SJSA1 (cell line): ENCODE results near the gene RNLS. TPM values are rescaled to one million over a fixed set of nuclear protein-coding genes. Genes with fewer than 3 reads are reported as not detected.
"Not testable (repeated sequence)": the region's sequence is repeated elsewhere in the genome, so short reads cannot be mapped to it uniquely, and the experiment has no call there.

Experiments
- DNase-seq, 2 experiments: peaks; one replicate each; pipeline ENCODE4 v3.0.0-alpha.2; 2015 to 2020; ENCODE audit warnings: low spot score in 2 of 2, low read depth in 1 of 2
- H3K27ac ChIP-seq: fragments of 250-450 bp; sonication (Bioruptor Pico); 2 replicates; pipeline ENCODE4 v1.5.1; 2020; ENCODE audit warnings: mild to moderate bottlenecking, moderate library complexity
- H3K27me3 ChIP-seq: fragments of 250-450 bp; sonication (Bioruptor Pico); replicated peaks from 2 replicates; pipeline ENCODE4 v1.5.1; 2020; ENCODE audit warnings: mild to moderate bottlenecking, moderate library complexity
- H3K36me3 ChIP-seq: fragments of 250-450 bp; sonication (Bioruptor Pico); 2 replicates; pipeline ENCODE4 v1.5.1; 2020; ENCODE audit warnings: mild to moderate bottlenecking
- H3K4me1 ChIP-seq: fragments of 250-450 bp; sonication (Bioruptor Pico); replicated peaks from 2 replicates; pipeline ENCODE4 v1.6.1; 2021; ENCODE audit warnings: mild to moderate bottlenecking
- H3K4me3 ChIP-seq: fragments of 250-450 bp; sonication (Bioruptor Pico); 2 replicates; pipeline ENCODE4 v1.5.1; 2020; ENCODE audit warnings: mild to moderate bottlenecking
- H3K9me3 ChIP-seq: fragments of 250-450 bp; sonication (Bioruptor Pico); replicated peaks from 2 replicates; pipeline ENCODE4 v1.5.1; 2020; ENCODE audit warnings: mild to moderate bottlenecking
- total RNA-seq: library from RNA; depleted of rRNA; stranded (reverse); fragments of >200 nt; shearing (Covaris generic); gene quantifications from 2 replicates; pipeline ENCODE4 v1.2.3, GENCODE V29; 2014

Gene RNLS
- total RNA-seq, 1 experiment from 2014 or later: not detected

DNA sequence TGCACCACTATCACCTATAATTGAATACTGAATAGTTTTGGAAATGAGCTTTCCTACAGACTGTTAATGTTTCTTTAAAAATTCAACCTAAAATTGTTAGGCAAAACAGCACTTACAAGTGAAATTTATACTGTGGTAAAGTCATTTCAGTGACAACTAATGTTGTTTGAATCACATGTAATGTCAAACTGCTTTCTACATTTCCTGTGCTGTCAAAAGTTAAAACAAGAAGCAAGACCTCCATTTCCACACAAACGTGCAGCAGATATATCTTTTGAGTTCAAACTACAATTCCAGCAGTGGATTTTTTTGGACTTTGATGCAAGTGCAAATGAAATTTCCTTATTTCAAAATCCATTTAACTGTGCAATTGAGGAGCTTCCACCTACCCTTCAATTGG, 199.8 kb downstream of the RNLS start:
- Histone ChIP-seq H3K36me3 (no peaks in the 10 kb centered on the region), H3K27ac (no peak overlapping the region), H3K4me1 (no peaks in the 10 kb centered on the region), H3K27me3 (no peaks in the 10 kb centered on the region), H3K4me3 (no peak overlapping the region), H3K9me3 (no peaks in the 10 kb centered on the region)
- DNase-seq: no peak

DNA sequence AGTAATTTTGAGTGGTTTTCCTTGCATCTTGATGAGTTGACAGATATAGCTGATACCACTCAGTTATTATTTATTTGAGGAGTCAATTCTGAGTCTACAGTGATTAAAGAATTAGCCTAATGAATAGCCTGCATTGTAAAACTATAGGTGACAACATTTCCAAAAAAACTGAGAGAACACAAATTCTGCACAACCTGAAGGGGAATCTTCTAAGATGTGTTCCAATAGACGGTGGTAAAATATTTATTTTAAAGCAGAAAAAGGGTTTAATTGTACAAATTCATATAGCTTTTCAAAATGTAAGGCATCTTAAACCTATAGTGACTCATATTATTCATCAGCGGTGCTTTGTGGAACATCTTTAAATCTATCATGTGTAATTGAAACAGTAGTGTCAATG, 200.4 kb downstream of the RNLS start:
- Histone ChIP-seq H3K4me1 (no peaks in the 10 kb centered on the region), H3K4me3 (no peak overlapping the region), H3K27ac (no peak overlapping the region), H3K27me3 (no peaks in the 10 kb centered on the region), H3K36me3 (no peaks in the 10 kb centered on the region), H3K9me3 (no peaks in the 10 kb centered on the region)
- no peak for DNase-seq

GRCh38 chr10:88379575-88379974, 203.5 kb downstream of the RNLS start:
- no peaks in the 10 kb centered on the region for H3K9me3 ChIP-seq
- peaks cover 5% of the 10 kb centered on the region for H3K27me3 ChIP-seq
- no peak overlapping the region for H3K27ac ChIP-seq
- H3K4me3 ChIP-seq: no peak overlapping the region
- no peak for DNase-seq
- no peaks in the 10 kb centered on the region for H3K4me1 ChIP-seq
- no peaks in the 10 kb centered on the region for H3K36me3 ChIP-seq

- Histone ChIP-seq H3K4me3 (no peak overlapping the region), H3K36me3 (no peaks in the 10 kb centered on the region), H3K9me3 (no peaks in the 10 kb centered on the region), H3K27ac (no peak overlapping the region), H3K4me1 (no peaks in the 10 kb centered on the region), H3K27me3 (peaks cover 6% of the 10 kb centered on the region)
- DNase-seq: no peak
Observed at GRCh38 chr10:88377510-88377909, 205.6 kb downstream of the RNLS start.

DNA sequence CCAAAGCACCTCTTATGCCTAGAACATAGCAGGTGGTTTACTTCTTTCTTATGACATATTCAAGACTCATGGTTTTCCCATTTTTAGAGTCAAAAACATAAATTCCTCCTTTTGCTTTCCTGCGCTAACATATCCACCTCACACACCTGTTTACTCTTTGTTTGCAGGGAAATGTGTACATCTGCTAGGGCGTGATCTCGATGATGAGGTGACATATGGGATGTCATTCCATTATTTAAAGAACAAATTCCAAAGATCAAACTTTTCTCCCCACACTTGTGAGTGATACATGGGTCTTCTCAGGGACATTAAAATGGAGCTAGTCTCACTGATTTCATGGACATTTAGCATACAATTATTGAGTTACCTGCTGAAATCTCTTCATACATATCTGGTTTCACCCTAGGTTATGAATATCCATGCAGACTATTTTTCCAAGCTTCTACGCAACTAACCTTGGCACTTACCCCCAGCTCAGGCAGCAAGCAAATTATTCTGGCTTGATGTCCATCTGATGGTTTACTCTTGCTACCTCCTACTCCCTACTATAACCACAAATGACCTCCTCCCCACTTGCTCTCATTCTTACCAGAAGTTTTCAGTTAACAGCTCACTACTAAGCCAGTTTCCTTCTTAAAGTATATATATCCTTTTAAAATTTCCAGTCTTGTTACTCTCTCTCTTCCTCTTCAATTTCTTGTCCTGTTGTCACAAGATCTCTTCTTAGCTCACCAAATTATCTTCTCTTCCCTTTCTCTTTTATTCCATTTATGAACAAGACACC, 208.5 kb downstream of the RNLS start:
- no peak overlapping the region for H3K4me3 ChIP-seq
- no peaks in the 10 kb centered on the region for H3K36me3 ChIP-seq
- no peaks in the 10 kb centered on the region for H3K9me3 ChIP-seq
- H3K4me1 ChIP-seq: no peaks in the 10 kb centered on the region
- no peak overlapping the region for H3K27ac ChIP-seq
- no peak for DNase-seq
- H3K27me3 ChIP-seq: peaks cover 6% of the 10 kb centered on the region

DNA sequence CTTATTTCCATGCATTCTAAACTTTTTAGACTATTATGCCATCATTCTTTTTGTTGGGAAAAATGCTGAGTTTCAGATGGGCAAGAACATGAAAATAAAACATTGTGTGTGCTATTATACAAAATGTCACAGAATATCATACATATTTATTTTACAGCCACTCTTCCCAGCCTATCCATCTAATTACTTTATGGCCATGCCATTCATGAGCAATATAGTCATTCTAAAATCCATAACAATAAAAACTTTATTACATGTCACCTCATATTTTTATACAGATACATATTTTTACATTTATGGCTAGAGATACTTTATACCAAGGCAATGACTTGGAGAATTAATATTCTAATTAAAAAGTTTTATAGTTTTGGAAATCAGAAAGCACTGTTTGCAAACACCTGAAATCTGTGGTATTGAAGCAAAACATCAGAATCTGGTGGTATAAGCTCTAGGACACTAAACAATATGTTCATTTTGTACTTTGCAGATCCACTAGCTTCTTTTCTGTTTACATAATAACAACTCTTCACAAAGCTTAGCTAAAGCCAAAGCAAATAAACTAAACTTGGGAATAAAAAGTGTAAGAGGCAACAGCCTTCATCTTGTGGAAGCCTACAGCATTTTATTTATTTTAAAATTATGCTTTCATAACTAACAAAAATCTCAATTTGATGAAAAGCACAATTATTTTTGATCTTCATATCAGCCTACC, 210.1 kb downstream of the RNLS start:
- Histone ChIP-seq H3K27me3 (peaks cover 6% of the 10 kb centered on the region), H3K27ac (no peak overlapping the region), H3K36me3 (no peaks in the 10 kb centered on the region), H3K9me3 (no peaks in the 10 kb centered on the region), H3K4me1 (no peaks in the 10 kb centered on the region), H3K4me3 (no peak overlapping the region)
- DNase-seq: no peak

GRCh38 chr10:88372051-88372715, 210.9 kb downstream of the RNLS start:
- no peaks in the 10 kb centered on the region for H3K9me3 ChIP-seq
- no peak overlapping the region for H3K4me3 ChIP-seq
- no peak overlapping the region for H3K27ac ChIP-seq
- no peaks in the 10 kb centered on the region for H3K36me3 ChIP-seq
- H3K27me3 ChIP-seq: peaks cover 8% of the 10 kb centered on the region
- no peak for DNase-seq
- H3K4me1 ChIP-seq: no peaks in the 10 kb centered on the region

- no peaks in the 10 kb centered on the region for H3K4me1 ChIP-seq
- peaks cover 9% of the 10 kb centered on the region for H3K27me3 ChIP-seq
- no peak overlapping the region for H3K27ac ChIP-seq
- H3K4me3 ChIP-seq: no peak overlapping the region
- no peaks in the 10 kb centered on the region for H3K36me3 ChIP-seq
- no peaks in the 10 kb centered on the region for H3K9me3 ChIP-seq
- DNase-seq: no peak
Observed at GRCh38 chr10:88370713-88371112, 212.4 kb downstream of the RNLS start.

DNA sequence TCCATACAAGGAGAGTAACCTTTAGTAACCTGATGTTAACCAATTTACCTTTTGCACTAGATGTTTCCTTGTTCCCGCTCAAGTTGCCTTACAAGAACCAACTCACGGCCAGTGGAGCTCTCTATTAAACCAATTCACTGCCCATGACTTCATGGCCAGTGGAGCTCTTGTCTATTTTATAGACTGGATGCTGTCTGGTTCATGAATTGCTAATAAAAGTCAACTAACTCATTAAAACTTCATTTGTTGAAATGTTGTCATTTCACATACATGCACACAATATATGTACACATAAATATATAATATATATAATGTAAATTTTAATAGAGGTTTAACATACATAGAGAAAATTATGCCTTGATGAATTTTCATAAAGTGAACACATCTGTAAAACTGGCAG, 216.3 kb downstream of the RNLS start:
- Histone ChIP-seq H3K36me3 (no peaks in the 10 kb centered on the region), H3K9me3 (no peaks in the 10 kb centered on the region), H3K27ac (no peak overlapping the region), H3K4me1 (no peaks in the 10 kb centered on the region), H3K4me3 (no peak overlapping the region), H3K27me3 (0 out of 2 replicates have a peak, but pooled peaks cover 4% of the 10 kb centered on the region)
- DNase-seq: no peak

GRCh38 chr10:88361995-88362807, 220.9 kb downstream of the RNLS start:
- H3K4me3 ChIP-seq: no peak overlapping the region
- no peak for DNase-seq

DNA sequence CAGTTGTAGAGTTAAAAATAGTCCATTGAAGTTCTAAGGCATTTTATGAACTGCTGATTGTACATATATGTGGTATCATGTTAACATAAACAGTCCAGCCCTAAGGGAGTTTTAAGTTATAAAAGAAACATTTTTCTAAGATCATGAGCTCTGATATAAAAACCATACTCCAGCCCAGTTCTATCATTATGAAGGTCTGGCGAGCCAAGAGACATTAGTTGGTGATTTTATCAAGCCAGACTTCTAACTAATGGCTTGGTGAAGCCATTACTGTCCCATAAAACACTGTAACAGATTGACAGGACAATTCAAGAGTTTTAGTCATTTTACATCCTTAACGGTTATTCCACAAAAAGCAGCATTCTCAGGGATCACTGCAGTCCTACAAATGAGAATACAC, 221.6 kb downstream of the RNLS start:
- Histone ChIP-seq H3K27me3 (0 out of 2 replicates have a peak, but pooled peaks cover 2% of the 10 kb centered on the region), H3K27ac (no peak overlapping the region), H3K9me3 (no peaks in the 10 kb centered on the region), H3K4me3 (no peak overlapping the region), H3K36me3 (no peaks in the 10 kb centered on the region), H3K4me1 (no peaks in the 10 kb centered on the region)
- no peak for DNase-seq

More at GRCh38 chr10:88361995-88362807, 220.9 kb downstream of the RNLS start:
- H3K27me3 ChIP-seq: 0 out of 2 replicates have a peak, but pooled peaks cover 4% of the 10 kb centered on the region
- H3K27ac ChIP-seq: no peak overlapping the region
- no peaks in the 10 kb centered on the region for H3K36me3 ChIP-seq
- H3K9me3 ChIP-seq: no peaks in the 10 kb centered on the region
- H3K4me1 ChIP-seq: no peaks in the 10 kb centered on the region

DNA sequence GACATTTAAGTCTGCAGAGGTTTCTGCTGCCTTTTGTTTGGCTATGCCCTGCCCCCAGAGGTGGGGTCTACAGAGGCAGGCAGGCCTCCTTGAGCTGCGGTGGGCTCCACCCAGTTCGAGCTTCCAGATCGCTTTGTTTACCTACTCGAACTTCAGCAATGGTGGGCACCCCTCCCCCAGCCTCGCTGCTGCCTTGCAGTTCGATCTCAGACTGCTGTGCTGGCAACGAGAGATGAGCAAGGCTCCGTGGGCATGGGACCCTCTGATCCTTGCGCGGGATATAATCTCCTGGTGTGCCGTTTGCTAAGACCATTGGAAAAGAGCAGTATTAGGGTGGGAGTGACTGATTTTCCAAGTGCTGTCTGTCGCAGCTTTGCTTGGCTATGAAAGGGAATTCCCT, 227.4 kb downstream of the RNLS start:
- not testable (repeated sequence) for DNase-seq, H3K9me3 ChIP-seq, H3K36me3 ChIP-seq, H3K27ac ChIP-seq, H3K4me1 ChIP-seq, H3K27me3 ChIP-seq, H3K4me3 ChIP-seq

DNA sequence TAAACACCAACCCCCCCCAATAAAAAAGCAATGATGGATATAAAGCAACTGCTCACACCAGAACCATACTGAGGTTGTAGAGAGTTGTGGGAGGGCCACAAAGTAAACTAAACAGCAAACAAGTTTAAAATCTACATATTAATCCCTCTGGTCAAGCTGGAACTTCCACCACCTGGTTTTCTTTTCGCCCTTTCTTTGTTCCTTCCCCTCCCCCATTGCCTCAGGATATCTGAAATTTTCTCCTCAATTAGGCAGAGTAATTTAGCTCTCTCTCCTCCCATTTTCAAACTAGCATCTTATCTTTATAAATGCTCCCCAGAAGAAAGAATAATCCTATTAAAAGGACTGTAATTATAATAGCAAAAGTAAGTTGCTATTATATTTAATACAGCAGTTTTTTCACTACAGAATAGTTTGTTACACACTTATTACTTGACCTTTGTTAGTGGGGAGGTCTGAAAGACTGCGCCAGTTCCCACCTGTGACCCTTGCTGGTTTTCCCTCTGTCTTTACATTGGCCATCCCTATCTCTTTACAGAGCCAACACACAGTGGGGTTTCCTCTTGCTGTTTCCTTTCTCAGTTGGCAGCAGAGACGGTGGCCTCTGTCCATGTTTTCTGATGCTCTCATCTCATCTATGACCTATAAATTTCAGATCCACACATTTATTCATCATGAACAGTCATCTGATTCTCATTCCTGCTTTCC, 235.4 kb downstream of the RNLS start:
- Histone ChIP-seq H3K36me3 (no peaks in the 10 kb centered on the region), H3K27ac (no peak overlapping the region), H3K4me3 (no peak overlapping the region), H3K4me1 (no peaks in the 10 kb centered on the region), H3K9me3 (no peaks in the 10 kb centered on the region), H3K27me3 (no peaks in the 10 kb centered on the region)
- no peak for DNase-seq
